ENCODE data around the gene SAMD3.
"Not testable (repeated sequence)": the region's sequence is repeated elsewhere in the genome, so short reads cannot be mapped to it uniquely, and the experiment has no call there.

SAMD3 gene

DNA sequence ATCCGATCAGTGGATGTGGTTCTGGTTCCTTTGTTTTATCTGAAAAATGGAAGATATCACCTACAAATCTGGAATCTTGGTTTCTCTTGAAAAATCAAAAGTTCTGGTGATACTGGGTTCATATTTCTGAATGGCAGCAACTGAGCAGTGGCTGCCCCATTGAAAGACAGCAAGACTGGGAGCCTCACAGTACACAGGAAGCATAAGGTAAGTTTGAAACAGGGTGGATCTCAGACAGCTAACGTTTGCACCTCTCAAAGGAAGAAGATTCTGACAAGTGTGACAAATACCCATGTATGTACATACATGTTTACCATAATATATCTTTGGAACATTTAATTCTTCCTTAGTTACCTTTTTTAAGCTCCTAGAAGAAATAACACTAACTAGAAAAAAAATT lies at the start of gene SAMD3:
TSS of gene SAMD3 (minus strand) at position 177 of the 400 bp plus-strand sequence. CDS start 7,678 bp downstream, outside the sequence.
- no peak for DNase-seq (ENCODE audit: low spot score)

DNA sequence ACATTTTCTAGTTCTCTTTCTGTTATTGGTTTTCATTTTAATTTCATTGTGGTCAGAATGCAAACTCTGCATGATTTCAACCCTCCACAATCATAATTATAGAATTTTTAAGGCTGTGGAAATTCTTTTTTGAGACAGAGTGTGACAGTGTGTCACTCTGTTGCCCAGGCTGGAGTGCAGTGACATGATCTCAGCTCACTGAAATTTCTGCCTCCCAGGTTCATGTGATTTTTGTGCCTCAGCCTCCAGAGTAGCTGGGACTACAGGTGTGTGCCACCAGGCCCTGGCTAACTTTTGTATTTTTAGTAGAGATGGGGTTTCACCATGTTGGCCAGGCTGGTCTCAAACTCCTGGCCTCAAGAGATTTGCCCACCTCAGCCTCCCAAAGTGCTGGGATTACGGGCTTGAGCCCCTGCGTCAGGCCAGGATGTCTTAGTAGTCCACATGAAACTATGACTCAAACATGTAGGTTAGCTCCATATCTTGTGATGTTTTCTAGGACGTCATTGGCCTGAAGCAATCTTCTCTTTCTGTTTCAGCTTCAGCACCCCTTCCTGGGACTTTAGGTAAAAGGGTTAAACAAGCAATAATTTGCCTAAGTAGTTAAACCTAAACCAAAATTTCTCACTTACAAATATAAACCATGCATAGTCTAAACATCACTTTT lies 47.4 kb upstream of the SAMD3 start:
- no peak for DNase-seq (ENCODE audit: low spot score)

GRCh38 chr6:130265553-130265952 lies 42.8 kb upstream of the SAMD3 start:
- not testable (repeated sequence) for DNase-seq (ENCODE audit: low spot score)

DNA sequence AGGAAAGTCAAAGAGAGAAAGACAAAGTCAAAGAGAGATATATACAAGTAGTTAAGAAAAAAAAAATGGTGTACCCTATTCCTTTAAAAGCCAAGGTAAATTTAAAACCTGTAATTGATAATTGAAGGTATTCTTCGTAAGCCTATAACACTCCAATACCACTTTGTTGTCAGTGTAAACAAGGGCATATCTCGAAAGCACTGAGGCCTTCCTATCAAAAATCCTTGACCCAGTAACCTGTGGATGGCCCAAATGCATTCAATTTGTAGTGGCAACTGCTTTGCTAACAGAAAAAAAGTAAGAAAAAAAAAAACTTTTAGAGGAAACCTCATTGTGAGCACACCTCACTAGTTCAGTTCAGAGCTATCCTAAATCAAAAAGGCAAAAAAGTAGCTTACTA lies 39.3 kb upstream of the SAMD3 start:
- DNase-seq (ENCODE audit: low spot score) = no peak

GRCh38 chr6:130261558-130261957 lies 38.8 kb upstream of the SAMD3 start:
- not testable (repeated sequence) for DNase-seq (ENCODE audit: low spot score)

DNA sequence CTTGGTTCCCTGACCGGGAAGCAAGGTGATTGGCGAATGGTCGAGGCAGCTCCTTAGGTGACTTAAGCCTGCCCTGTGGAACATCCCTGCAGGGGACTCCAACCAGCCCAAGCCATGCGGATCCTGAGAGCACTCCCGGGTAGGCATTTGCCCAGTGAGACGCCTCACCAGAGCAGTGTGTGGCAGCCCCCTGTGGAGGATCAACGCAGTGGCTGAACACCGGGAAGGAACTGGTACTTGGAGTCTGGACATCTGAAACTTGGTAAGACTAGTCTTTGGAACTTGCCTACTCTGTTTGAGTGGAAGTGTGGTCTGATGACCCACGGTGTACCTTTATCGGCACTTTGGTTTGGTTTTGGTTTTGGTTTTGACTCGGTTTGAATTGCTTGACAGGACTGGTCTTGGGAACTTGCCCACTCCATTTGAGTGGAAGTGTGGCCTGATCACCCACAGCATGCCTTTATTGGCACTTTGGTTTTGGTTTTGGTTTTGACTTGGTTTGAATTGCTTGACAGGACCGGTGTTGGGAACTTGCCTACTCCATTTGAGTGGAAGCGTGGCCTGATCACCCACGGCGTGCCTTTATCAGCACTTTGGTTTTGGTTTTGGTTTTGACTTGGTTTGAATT lies 38.0 kb upstream of the SAMD3 start:
- DNase-seq (ENCODE audit: low spot score) = not testable (repeated sequence)

- DNase-seq (ENCODE audit: low spot score) = not testable (repeated sequence)
These were observed 37.3 kb upstream of the SAMD3 start for GRCh38 chr6:130260050-130260462.

GRCh38 chr6:130259557-130259956 lies 36.8 kb upstream of the SAMD3 start:
- DNase-seq (ENCODE audit: low spot score) = no peak

GRCh38 chr6:130259140-130259539 lies 36.4 kb upstream of the SAMD3 start:
- DNase-seq (ENCODE audit: low spot score) = no peak

GRCh38 chr6:130252527-130253237 lies 29.9 kb upstream of the SAMD3 start:
- DNase-seq (ENCODE audit: low spot score) = no peak

DNA sequence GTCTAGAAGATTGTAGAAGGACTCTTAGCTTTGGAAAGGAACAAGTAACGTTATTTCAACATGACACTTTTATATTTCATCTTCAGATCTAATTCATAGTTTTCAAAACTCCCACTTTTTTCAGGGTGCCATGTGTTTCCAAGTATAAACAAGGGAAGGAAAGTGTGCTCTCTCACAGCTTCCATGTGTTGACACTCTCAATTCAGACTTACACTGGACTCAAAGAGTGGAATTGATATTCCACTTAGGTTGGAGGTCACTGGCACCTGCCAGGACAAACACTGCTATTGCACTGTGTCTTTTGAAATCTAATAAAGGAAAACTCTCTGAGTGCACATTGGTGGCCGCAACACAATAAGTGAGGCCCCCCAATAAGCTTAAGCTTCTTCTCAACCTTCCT lies 22.5 kb upstream of the SAMD3 start:
- no peak for DNase-seq (ENCODE audit: low spot score)

DNA sequence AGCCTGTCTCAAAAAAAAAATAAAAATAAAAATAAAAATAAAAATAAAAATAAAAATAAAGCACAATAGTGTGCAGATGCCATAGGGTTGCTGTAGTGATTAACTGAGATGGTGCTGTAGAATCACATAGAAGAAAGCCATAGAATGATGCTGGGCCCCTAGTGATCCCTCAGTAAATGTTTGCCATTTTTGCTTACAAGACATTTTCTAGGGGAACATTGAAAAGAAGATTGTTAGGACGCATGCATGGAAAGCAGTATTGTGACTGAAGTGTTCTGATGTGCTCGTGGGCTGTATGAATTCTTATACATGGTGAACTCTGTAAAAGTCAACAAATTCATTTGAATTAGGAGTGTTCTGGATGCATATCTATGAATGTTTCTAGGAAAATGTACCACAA lies 22.0 kb upstream of the SAMD3 start:
- DNase-seq (ENCODE audit: low spot score) = no peak

DNA sequence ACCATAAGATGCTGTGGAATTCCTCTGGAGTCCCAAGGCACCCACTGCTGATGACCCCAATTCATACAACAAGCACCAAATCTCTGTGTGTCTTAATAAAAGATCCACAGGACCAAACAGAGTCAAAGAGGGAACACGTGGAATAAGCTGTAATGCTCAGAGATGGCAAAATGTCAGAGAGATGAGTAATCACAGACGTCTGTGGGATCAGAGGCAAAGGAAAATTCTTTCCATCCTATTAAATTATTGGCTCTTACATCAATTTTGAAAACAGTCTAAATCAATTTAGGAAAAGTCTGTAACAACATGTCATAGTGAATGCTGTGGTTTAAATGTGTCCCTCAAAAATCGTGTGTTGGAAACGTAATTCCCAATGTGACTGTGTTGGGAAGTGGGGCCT lies 17.5 kb upstream of the SAMD3 start:
- no peak for DNase-seq (ENCODE audit: low spot score)

DNA sequence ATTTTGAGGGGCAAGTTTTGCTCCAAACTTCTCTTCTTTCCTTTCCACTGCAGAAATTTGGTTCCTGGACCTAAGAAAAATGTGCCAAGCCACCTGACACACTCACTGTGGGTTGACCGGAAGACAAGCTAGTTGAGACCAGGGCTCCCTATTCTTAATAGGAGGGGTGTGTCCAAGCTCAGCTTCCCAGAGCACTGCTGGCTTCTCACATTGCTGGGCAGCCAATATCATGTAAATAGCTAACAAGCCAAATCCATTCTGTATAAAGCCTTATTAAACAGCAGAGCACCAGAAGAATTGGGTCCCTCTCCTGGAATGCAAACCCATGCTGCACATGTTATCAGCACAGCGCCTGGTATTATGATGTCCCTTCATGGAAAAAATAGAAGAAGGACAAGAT lies 17.0 kb upstream of the SAMD3 start:
- no peak for DNase-seq (ENCODE audit: low spot score)

DNA sequence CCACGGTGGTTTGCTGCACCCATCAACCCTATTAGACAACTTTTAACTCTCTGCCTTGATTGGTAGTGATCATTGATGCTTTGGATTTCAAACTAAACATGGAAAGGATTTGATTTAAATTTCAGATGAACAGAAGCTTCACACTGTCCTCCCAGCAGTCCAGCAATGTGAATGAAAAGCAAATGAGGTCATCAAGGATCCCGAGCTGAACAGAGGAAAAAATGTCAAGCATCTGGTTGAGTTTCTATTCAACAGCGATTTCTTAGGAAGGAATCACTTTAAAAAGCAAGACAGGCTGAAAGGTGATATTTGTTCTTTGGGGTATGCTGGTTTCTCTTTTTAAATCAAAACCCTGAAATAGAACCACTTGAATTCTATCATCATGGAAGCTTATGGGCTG lies 10.6 kb upstream of the SAMD3 start:
- no peak for DNase-seq (ENCODE audit: low spot score)

- DNase-seq (ENCODE audit: low spot score) = not testable (repeated sequence)
These were observed 7.8 kb upstream of the SAMD3 start for GRCh38 chr6:130230531-130230930.

GRCh38 chr6:130229645-130230044 lies 6.9 kb upstream of the SAMD3 start:
- DNase-seq (ENCODE audit: low spot score) = no peak

GRCh38 chr6:130223508-130223907 lies 757 bp upstream of the SAMD3 start:
- DNase-seq (ENCODE audit: low spot score) = no peak

- DNase-seq (ENCODE audit: low spot score) = no peak
These were observed 4.6 kb downstream of the SAMD3 start for GRCh38 chr6:130218134-130218533.

GRCh38 chr6:130216620-130217019 lies 6.1 kb downstream of the SAMD3 start:
- no peak for DNase-seq (ENCODE audit: low spot score)

DNA sequence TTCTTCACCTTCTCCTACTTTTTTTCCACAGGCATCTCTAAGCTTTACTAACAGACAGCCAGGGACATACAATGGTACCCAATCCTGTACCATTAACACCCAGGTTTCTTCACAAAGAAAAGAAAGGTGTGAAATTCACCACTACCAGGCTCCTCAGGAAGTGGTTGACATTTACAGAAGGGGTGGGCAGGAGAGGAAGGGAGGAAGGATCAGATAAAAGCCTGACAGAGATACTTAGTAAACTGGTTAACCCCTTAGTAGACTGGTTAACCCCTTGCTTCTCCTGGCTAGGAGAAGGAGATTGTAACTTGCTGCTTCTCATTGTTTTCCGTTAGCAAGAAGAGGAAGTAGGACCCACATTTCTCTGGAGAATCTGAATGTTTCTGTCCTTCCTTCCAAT lies 7.2 kb downstream of the SAMD3 start:
- no peak for DNase-seq (ENCODE audit: low spot score)

DNA sequence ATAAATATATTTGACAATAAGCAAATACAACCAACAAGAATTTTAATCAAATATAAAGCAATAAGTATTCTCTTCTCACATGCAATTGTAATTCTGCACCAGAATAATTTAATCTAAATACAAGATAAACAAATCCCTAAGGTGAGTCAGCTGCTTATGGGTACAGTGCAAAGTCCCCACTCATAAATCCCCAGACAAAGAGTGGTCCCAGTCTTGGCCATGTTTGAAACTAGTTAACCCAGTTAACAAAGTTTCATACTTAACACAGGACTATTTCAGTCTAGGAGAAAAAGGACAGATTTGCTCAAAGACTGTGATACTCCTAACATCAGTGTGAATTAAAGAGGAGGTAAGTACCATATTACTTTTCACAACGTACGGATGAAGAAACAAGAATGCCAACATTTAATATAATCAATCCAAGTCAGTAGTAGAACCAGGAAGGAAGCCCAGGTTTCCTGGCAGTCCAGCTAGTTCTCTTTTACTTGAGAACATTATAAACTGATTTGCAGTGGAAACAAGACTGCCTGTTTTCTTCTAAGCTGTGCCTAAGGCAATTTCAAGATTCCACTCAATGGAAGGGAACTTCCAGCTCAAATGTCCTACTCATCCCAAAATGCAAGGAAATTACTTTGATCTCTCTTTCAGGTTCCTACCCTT lies 10.4 kb downstream of the SAMD3 start:
- DNase-seq (ENCODE audit: low spot score) = no peak

GRCh38 chr6:130211691-130212090 lies 11.1 kb downstream of the SAMD3 start:
- DNase-seq (ENCODE audit: low spot score) = no peak
